ENCODE results near the gene RXFP3.

DNA sequence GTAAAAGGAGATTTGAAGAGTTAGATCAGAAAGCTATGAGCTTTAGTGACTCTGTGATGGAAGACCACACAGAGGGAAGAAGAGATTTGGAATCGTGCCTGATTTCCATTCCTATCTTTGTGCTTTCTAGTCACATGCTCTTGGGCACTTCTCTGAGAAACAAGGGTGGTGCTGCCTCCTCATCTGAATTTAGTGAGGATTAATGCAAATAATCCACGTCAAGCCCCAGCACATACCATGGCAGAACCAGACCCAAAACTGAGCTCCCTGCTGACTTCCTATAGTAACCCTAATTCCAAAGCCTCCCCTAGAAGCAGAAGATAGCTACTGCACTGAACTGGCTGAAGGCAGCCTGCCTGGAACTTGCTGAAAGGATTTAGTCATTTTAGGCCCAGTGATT lies 30.6 kb downstream of the RXFP3 start:
- TF ChIP-seq CHD1 (IDR thresholded peaks at IDR 0.05; ENCODE audit: low read depth, low read length) (no peak), EP300 (IDR thresholded peaks at IDR 0.05; ENCODE audit: borderline replicate concordance in 1 of 2, low read depth in 2 of 2, low read length in 2 of 2) (no peak), POLR2A (IDR thresholded peaks at IDR 0.05; ENCODE audit: control extremely low read depth in 1 of 2, low read depth in 2 of 2, low read length in 2 of 2) (no peak), TAF7 (optimal IDR thresholded peaks at IDR 0.05; ENCODE audit: borderline replicate concordance, low read depth, low read length) (no peak), EZH2 (IDR thresholded peaks at IDR 0.05; ENCODE audit: low read depth, low read length, severe bottlenecking) (no peak), SP1 (IDR thresholded peaks at IDR 0.05; ENCODE audit: low read depth, low read length) (no peak), SIX5 (IDR thresholded peaks at IDR 0.05; ENCODE audit: low read depth, low read length) (no peak), SIN3A (conservative IDR thresholded peaks at IDR 0.05 in 1 of 2, IDR thresholded peaks at IDR 0.05 in 1 of 2; ENCODE audit: low read depth in 1 of 2, low read length in 2 of 2) (no peak), JUN (IDR thresholded peaks at IDR 0.05; ENCODE audit: low read depth, low read length) (no peak), POLR2AphosphoS5 (IDR thresholded peaks at IDR 0.05; ENCODE audit: low read depth, low read length) (no peak)
- TF ChIP-seq, protein P1, sequence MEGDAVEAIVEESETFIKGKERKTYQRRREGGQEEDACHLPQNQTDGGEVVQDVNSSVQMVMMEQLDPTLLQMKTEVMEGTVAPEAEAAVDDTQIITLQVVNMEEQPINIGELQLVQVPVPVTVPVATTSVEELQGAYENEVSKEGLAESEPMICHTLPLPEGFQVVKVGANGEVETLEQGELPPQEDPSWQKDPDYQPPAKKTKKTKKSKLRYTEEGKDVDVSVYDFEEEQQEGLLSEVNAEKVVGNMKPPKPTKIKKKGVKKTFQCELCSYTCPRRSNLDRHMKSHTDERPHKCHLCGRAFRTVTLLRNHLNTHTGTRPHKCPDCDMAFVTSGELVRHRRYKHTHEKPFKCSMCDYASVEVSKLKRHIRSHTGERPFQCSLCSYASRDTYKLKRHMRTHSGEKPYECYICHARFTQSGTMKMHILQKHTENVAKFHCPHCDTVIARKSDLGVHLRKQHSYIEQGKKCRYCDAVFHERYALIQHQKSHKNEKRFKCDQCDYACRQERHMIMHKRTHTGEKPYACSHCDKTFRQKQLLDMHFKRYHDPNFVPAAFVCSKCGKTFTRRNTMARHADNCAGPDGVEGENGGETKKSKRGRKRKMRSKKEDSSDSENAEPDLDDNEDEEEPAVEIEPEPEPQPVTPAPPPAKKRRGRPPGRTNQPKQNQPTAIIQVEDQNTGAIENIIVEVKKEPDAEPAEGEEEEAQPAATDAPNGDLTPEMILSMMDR (IDR thresholded peaks at IDR 0.05; ENCODE audit: control extremely low read depth in 1 of 3, insufficient read depth in 1 of 3, low read depth in 1 of 3, low read length in 3 of 3), result no peak
